Activated T-helper 1 cell treated with anti-CD3 and anti-CD28 coated beads, Interleukin-12 subunit alpha, Interleukin-12 subunit beta, Interleukin-2, Interleukin-4 antibody, amounts not matched to agents 30 ng/mL and 10 ng/mL and 1 ng/mL, durations not matched to agents 14 hours and 24 hours and 36 hours (primary cell): ENCODE measurements around the gene PEA15. TPM values are rescaled to one million over a fixed set of nuclear protein-coding genes. Genes with fewer than 3 reads are reported as not detected.
A peak's percentile ranks its signal among the peaks of the same experiment; 100 is the strongest.

Experiments used
- DNase-seq: peaks from one replicate; pipeline ENCODE4 v3.0.0; 2021; ENCODE audit warnings: low spot score
- H3K27ac Mint-ChIP-seq: one replicate; pipeline ENCODE4 v1.8.0; 2021; ENCODE audit warnings: mild to moderate bottlenecking, mixed read lengths
- H3K27me3 Mint-ChIP-seq: one replicate; pipeline ENCODE4 v1.8.0; 2022; ENCODE audit warnings: mild to moderate bottlenecking, moderate library complexity, mixed read lengths; ENCODE audit not compliant: insufficient read depth
- H3K36me3 Mint-ChIP-seq: one replicate; pipeline ENCODE4 v1.8.0; 2021; ENCODE audit warnings: low read depth, mixed read lengths
- H3K4me1 Mint-ChIP-seq: one replicate; pipeline ENCODE4 v1.8.0; 2021; ENCODE audit warnings: low read depth, mixed read lengths
- H3K4me3 Mint-ChIP-seq: one replicate; pipeline ENCODE4 v1.8.0; 2021; ENCODE audit warnings: mild to moderate bottlenecking, moderate library complexity, mixed read lengths
- H3K9me3 Mint-ChIP-seq: one replicate; pipeline ENCODE4 v1.8.0; 2021; ENCODE audit warnings: mixed read lengths
- intact Hi-C: fragments of 100-400 bp; cut with micrococcal nuclease; formaldehyde crosslinking; loops from one replicate; pipeline ENCODE4 v1.15.1; 2024
- total RNA-seq: library from RNA; stranded (reverse); gene quantifications from 2 replicates; pipeline ENCODE4 v1.2.3, GENCODE V29; 2022

The PEA15 gene
- total RNA-seq, 1 donor from 2014 or later: 71.2 TPM

- intact Hi-C loops: no loop called here
- Mint-ChIP-seq H3K27me3 (peaks cover 7% of the 10 kb centered on the region), H3K9me3 (no peaks in the 10 kb centered on the region), H3K27ac (no peak within 1 kb of the TSS), H3K4me3 (no peak within 1 kb of the TSS), H3K4me1 (no peaks in the 10 kb centered on the region), H3K36me3 (no peaks in the 10 kb centered on the region)
- DNase-seq: no peak
These were observed 15.2 kb upstream of the PEA15 start, which contains the start of gene CASQ1 for GRCh38 chr1:160189649-160190625. Gene CASQ1, plus strand, starts transcription at chr1:160190575. Its CDS starts 177 bp downstream, at chr1:160190752.

DNA sequence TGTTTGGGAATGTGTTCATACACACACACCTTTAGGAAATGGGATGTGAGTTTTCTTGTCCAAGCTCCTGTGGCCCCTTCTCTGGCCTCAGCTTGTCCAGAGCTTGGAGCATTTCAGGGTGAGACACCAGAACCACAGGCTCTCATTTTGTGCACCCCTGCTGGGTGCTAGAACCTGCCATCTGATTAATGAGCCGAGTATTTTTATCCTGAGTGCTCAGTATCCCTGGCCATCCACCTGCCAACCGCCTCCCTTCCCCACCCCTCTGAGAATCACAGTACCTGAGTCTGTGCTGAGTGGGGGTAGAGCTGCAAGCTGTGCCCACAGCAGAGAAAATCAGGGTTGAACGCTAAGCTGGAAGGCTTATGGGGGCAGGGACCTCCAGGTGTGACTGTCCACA lies 13.4 kb upstream of the PEA15 start:
- Mint-ChIP-seq H3K9me3 (no peaks in the 10 kb centered on the region), H3K36me3 (no peaks in the 10 kb centered on the region), H3K4me3 (no peak overlapping the region), H3K27me3 (peaks cover 4% of the 10 kb centered on the region), H3K4me1 (no peaks in the 10 kb centered on the region), H3K27ac (no peak overlapping the region)
- no peak for DNase-seq
- intact Hi-C loops: no loop called here

- Mint-ChIP-seq H3K36me3 (no peaks in the 10 kb centered on the region), H3K27ac (no peak overlapping the region), H3K9me3 (no peaks in the 10 kb centered on the region), H3K4me1 (no peaks in the 10 kb centered on the region), H3K27me3 (peaks cover 4% of the 10 kb centered on the region), H3K4me3 (no peak overlapping the region)
- no peak for DNase-seq
- intact Hi-C loops: no loop called here
These were observed 12.9 kb upstream of the PEA15 start for GRCh38 chr1:160192234-160192633.

DNA sequence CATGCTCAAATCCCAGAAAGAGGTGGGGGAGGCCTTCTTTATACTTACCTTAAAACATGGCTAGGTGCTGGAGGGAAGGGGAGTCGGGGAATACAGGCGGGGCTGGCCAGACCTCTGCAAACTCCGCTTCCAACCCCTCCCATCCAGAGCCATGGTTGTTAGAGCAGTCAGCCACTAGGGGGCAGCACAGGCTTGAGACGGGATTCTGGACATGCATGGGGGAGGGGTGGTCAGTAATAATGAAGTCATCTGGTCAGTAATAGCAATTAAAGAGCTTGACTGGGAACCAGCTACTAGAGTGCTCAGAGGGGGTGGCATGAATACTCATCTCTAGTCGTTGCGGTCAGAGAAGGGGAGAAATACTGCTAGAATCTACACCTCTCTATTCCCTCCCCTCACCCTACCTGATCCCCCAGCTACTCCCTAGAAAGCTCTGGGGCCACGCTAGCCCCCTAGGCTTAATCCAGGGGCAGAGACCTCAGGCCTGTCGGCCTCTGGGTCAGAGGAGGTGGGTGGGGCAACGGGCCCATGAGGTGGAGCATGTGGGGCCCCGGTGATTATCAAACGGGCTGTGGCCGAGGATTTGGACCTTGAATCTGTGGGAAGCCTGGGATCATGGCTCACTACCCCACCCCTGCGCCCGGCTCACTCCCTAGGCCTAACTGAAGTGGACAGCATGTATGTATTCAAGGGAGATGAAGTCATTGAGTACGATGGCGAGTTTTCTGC lies 11.9 kb upstream of the PEA15 start:
- H3K4me3 Mint-ChIP-seq: no peak overlapping the region
- DNase-seq: peak; percentile 63
- no peaks in the 10 kb centered on the region for H3K36me3 Mint-ChIP-seq
- H3K9me3 Mint-ChIP-seq: no peaks in the 10 kb centered on the region
- H3K4me1 Mint-ChIP-seq: no peaks in the 10 kb centered on the region
- intact Hi-C loops: loop anchor here (1.0 kb wide), 5 partner anchors 13 to 183 kb away; no protein-coding TSS in a partner anchor
- H3K27ac Mint-ChIP-seq: no peak overlapping the region
- H3K27me3 Mint-ChIP-seq: no peaks in the 10 kb centered on the region

DNA sequence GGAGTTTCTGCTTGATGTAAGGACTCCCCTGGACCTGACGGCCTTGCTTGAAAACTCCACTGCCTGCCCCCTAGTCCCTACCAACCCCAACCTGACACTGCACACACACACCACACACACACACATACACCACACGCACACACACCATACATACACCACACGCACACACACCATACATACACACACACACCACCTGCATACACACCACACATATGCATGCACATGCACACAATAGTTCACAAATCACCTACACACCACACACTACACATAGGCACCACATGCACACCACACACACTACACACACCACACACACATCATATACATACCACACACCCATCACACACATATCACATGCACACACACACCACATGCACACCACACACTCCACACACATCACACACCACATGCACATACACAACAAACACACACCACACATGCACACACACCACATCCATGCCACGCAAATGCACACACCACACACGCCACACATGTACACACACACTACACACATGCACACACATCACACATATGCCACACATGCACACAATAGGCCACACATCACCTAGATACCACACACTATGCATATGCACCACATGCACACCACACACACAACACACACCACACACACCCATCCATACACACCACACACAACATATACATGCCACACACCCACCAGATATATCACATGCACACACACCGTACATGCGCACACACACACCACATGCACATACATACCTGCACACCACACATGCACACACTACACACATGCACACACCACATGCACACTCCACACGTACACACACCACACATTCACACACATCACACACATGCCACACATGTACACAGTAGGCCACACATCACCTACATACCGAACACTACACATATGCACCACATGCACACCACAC lies 11.1 kb upstream of the PEA15 start:
- H3K9me3 Mint-ChIP-seq: no peaks in the 10 kb centered on the region
- intact Hi-C loops: loop anchor here (1.0 kb wide), 5 partner anchors 12 to 182 kb away; no protein-coding TSS in a partner anchor
- no peak overlapping the region for H3K27ac Mint-ChIP-seq
- H3K27me3 Mint-ChIP-seq: no peaks in the 10 kb centered on the region
- no peak for DNase-seq
- H3K4me3 Mint-ChIP-seq: no peak overlapping the region
- H3K36me3 Mint-ChIP-seq: no peaks in the 10 kb centered on the region
- H3K4me1 Mint-ChIP-seq: no peaks in the 10 kb centered on the region

DNA sequence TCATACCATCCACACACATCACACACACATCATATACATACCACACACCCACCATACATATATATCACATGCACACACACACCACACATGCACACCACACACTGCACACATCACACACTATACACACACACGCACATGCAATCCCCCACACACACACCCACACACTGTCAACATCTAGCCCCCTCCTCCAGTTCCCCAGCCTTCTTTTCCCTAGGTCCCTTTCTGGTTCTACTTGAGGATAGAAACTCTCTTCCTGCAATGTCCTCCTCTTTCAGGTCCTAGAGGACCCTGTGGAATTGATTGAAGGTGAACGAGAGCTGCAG lies 10.5 kb upstream of the PEA15 start:
- no peak for DNase-seq
- no peak overlapping the region for H3K27ac Mint-ChIP-seq
- no peaks in the 10 kb centered on the region for H3K9me3 Mint-ChIP-seq
- H3K36me3 Mint-ChIP-seq: no peaks in the 10 kb centered on the region
- H3K27me3 Mint-ChIP-seq: no peaks in the 10 kb centered on the region
- no peak overlapping the region for H3K4me3 Mint-ChIP-seq
- intact Hi-C loops: no loop called here
- no peaks in the 10 kb centered on the region for H3K4me1 Mint-ChIP-seq

- Mint-ChIP-seq H3K27me3 (no peaks in the 10 kb centered on the region), H3K27ac (no peak overlapping the region), H3K4me3 (no peak overlapping the region), H3K4me1 (no peaks in the 10 kb centered on the region), H3K9me3 (no peaks in the 10 kb centered on the region), H3K36me3 (no peaks in the 10 kb centered on the region)
- no peak for DNase-seq
- intact Hi-C loops: no loop called here
These were observed 9.0 kb upstream of the PEA15 start for GRCh38 chr1:160196143-160196542.

GRCh38 chr1:160197231-160197630 lies 8.0 kb upstream of the PEA15 start:
- H3K36me3 Mint-ChIP-seq: no peaks in the 10 kb centered on the region
- H3K27me3 Mint-ChIP-seq: no peaks in the 10 kb centered on the region
- no peak for DNase-seq
- intact Hi-C loops: no loop called here
- no peaks in the 10 kb centered on the region for H3K4me1 Mint-ChIP-seq
- H3K4me3 Mint-ChIP-seq: no peak overlapping the region
- H3K9me3 Mint-ChIP-seq: no peaks in the 10 kb centered on the region
- no peak overlapping the region for H3K27ac Mint-ChIP-seq

DNA sequence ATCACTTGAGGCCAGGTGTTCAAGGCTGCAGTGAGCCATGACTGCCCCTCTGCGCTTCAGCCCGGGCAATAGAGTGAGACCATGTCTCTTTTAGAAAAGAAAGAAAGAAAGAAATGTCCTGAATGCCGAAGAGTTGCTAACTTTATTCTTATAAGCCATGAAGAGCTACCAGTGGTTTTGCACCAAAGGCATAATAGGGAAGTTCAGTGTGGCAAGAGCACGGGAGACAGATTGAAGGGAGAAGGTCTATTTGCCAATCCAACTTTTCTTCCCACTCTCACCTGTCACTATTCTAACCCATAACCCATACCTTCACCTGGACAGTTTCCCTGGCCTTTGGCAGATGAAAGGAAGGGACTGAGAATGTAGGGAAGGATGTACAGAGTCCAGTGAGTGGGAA lies 4.4 kb upstream of the PEA15 start:
- H3K4me3 Mint-ChIP-seq: no peak overlapping the region
- H3K36me3 Mint-ChIP-seq: no peaks in the 10 kb centered on the region
- H3K4me1 Mint-ChIP-seq: peaks cover 11% of the 10 kb centered on the region
- intact Hi-C loops: no loop called here
- DNase-seq: no peak
- no peak overlapping the region for H3K27ac Mint-ChIP-seq
- no peaks in the 10 kb centered on the region for H3K9me3 Mint-ChIP-seq
- no peaks in the 10 kb centered on the region for H3K27me3 Mint-ChIP-seq

DNA sequence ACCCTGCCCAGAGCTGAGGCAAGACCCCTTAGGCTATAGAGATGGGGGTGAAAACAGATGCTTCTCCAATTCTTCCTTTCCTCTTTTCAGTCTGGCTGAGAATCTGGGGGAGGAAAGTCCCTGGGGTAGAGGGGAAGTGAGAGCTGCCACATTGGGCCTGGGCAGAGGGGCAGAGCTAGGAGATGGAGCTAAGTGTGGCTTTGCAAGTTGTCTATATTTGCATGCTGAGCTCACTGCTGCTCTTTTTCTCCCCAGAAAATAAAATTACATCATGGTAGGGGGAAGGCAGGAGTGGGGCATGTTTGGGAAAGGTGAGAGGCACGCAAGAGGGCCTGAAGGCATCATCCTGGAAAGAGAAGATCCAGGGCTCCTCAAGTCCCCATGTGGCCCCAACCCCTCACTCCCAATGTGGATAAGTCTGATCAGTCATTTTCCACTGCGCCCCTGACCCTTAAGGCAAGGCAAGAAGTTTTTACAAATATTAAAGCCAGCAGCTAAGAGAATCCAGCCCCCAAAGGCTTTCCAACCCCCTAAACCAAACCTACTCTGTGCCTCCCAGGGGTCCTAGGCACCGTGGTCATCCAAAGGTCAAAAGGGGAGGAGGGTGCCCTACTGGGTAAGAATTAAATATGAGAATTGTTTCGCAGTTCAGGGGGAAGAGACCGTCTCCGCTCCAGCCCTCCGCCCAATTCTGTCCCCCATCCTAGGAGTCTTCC lies 500 bp upstream of the PEA15 start:
- DNase-seq: no peak
- intact Hi-C loops: loop anchor here (1.0 kb wide), 1 partner anchor 106 kb away; the partner anchor contains the start of gene IGSF8
- peak overlapping the region; percentile 81 for H3K4me3 Mint-ChIP-seq

DNA sequence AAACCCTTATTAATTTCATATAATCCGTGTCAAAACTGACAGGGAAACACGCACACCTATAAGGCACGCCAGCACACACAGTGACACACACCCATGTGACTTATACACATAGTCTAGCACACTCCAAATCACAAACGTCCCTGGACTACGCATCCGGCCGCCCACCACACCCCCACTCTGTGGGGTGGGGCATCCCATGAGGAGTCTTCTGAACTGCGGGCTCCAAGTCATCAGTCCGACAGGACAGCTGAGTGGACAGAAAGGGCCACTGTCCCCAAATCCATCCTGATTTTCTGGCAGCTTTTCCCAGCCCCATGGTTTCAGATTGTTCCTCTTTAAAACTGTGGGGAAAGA lies 829 bp downstream of the PEA15 start:
- Mint-ChIP-seq H3K4me3 (peak overlapping the region; percentile 85), H3K27me3 (no peaks in the 10 kb centered on the region), H3K9me3 (no peaks in the 10 kb centered on the region), H3K4me1 (peaks cover 49% of the 10 kb centered on the region), H3K27ac (peak overlapping the region; percentile 87), H3K36me3 (peaks cover 17% of the 10 kb centered on the region)
- DNase-seq: no peak
- intact Hi-C loops: loop anchor here (1.0 kb wide), 4 partner anchors 13 to 105 kb away; partner anchors contain the start of gene PEX19

More for the DNA sequence above, 500 bp upstream of the PEA15 start:
- Mint-ChIP-seq H3K4me1 (peaks cover 40% of the 10 kb centered on the region), H3K36me3 (peaks cover 13% of the 10 kb centered on the region), H3K27me3 (no peaks in the 10 kb centered on the region), H3K9me3 (no peaks in the 10 kb centered on the region), H3K27ac (peak overlapping the region; percentile 87)
